GM12878 (cell line): ENCODE data around the gene ARHGEF3. TPM values are rescaled to one million over a fixed set of nuclear protein-coding genes. Genes with fewer than 3 reads are reported as not detected.

Experiments
- ATAC-seq: fragments of 200-7000 bp; cut with Tn5 transposase; 3 replicates; pipeline ENCODE4 v1.9.1; 2020; ENCODE audit warnings: mild to moderate bottlenecking, moderate library complexity
- BruUV-seq: library from RNA; stranded (reverse); fragments of 400-500 nt; replicated peaks from 2 replicates; lab custom pipeline; 2021; lab: Mats Ljungman, UMichigan
- CTCF ChIA-PET: fragments of 300-600 bp; sonication (Branson Sonifier 250); formaldehyde crosslinking; extraction: SDS; loops from one replicate; lab custom pipeline; 2021; ENCODE audit warnings: inconsistent platforms; lab: Yijun Ruan, JAX
- POLR2A ChIA-PET: fragments of 350-600 bp; formaldehyde crosslinking; extraction: SDS; loops from one replicate; lab custom pipeline; 2021; ENCODE audit warnings: inconsistent platforms; lab: Charles Lee
- RAD21 ChIA-PET: fragments of 300-600 bp; sonication (Branson Sonifier 250); formaldehyde crosslinking; loops from one replicate; lab custom pipeline; 2023; ENCODE audit warnings: antibody characterized with exemption; ENCODE audit not compliant: unreplicated experiment; lab: Charles Lee
- SMC1A ChIA-PET: fragments of 300-600 bp; sonication (Branson Sonifier 250); formaldehyde crosslinking; loops from one replicate; lab custom pipeline; 2023; ENCODE audit not compliant: unreplicated experiment, uncharacterized antibody; lab: Charles Lee
- DNase-seq: peaks from one replicate; pipeline ENCODE4 v3.0.0-alpha.2; 2011; ENCODE audit warnings: low read depth, low spot score
- FAIRE-seq: peaks from 3 replicates; lab custom pipeline; 2011; peaks lifted over from hg19 to GRCh38; lab: Jason Lieb, UNC
- H2AFZ ChIP-seq: 2 replicates; pipeline ENCODE4 v1.6.0; 2011; ENCODE audit warnings: low read depth, low read length, control low read depth; ENCODE audit not compliant: control insufficient read depth
- H3K27ac ChIP-seq: 2 replicates; pipeline ENCODE4 v1.5.1; 2011; ENCODE audit warnings: control low read depth; ENCODE audit not compliant: control insufficient read depth, insufficient read depth
- H3K27me3 ChIP-seq, 2 experiments: replicated peaks in 1 of 2; 2 replicates each; pipeline versions ENCODE4 v1.6.0 to v1.6.1; 2011; ENCODE audit warnings: low read length in 1 of 2; ENCODE audit not compliant: control insufficient read depth in 2 of 2, insufficient read depth in 2 of 2
- H3K36me3 ChIP-seq, 2 experiments: 2 replicates each; pipeline ENCODE4 v1.5.1; 2011; ENCODE audit warnings: low read length in 1 of 2; ENCODE audit not compliant: control insufficient read depth in 2 of 2, insufficient read depth in 2 of 2
- H3K4me1 ChIP-seq: 2 replicates; pipeline ENCODE4 v1.6.1; 2011; ENCODE audit warnings: mild to moderate bottlenecking, low read length, moderate library complexity, mixed read lengths; ENCODE audit not compliant: control insufficient read depth, insufficient read depth
- H3K4me2 ChIP-seq: 2 replicates; pipeline ENCODE4 v1.6.0; 2011; ENCODE audit warnings: control low read depth; ENCODE audit not compliant: control insufficient read depth, insufficient read depth
- H3K4me3 ChIP-seq: fragments of 200-600 bp; sonication (generic); 2 replicates; pipeline ENCODE4 v1.5.1; 2016
- H3K79me2 ChIP-seq: 2 replicates; pipeline ENCODE4 v1.6.0; 2011; ENCODE audit warnings: low read length; ENCODE audit not compliant: control insufficient read depth, insufficient read depth
- H3K9ac ChIP-seq: 2 replicates; pipeline ENCODE4 v1.8.0; 2011; ENCODE audit warnings: low read length, control low read depth, mixed read lengths; ENCODE audit not compliant: control insufficient read depth, insufficient read depth
- H3K9me3 ChIP-seq: replicated peaks from 3 replicates; pipeline ENCODE4 v1.5.1; 2011; ENCODE audit warnings: mild to moderate bottlenecking, low read length; ENCODE audit not compliant: control insufficient read depth, insufficient read depth
- H4K20me1 ChIP-seq: 2 replicates; pipeline ENCODE4 v1.6.0; 2011; ENCODE audit not compliant: control insufficient read depth, insufficient read depth
- ATF3 ChIP-seq: IDR thresholded peaks from 2 replicates; pipeline ENCODE4 v1.6.1; 2011; ENCODE audit warnings: low read depth, mild to moderate bottlenecking, low read length, moderate library complexity, borderline replicate concordance; ENCODE audit errors: extremely low read depth
- BRCA1 ChIP-seq: IDR thresholded peaks from 2 replicates; pipeline ENCODE4 v1.6.1; 2011; ENCODE audit warnings: low read depth, low read length, improper control_type of control experiment
- CHD2 ChIP-seq: IDR thresholded peaks from 2 replicates; pipeline ENCODE4 v1.6.1; 2011; ENCODE audit warnings: low read depth, low read length, improper control_type of control experiment, borderline replicate concordance
- E2F4 ChIP-seq: IDR thresholded peaks from 2 replicates; pipeline ENCODE4 v1.6.1; 2012; ENCODE audit warnings: low read depth, low read length, improper control_type of control experiment
- EZH2 ChIP-seq: IDR thresholded peaks from 2 replicates; pipeline ENCODE4 v1.6.1; 2012; ENCODE audit warnings: low read depth, mild to moderate bottlenecking, control low read depth, inconsistent platforms, low read length, borderline replicate concordance; ENCODE audit not compliant: control insufficient read depth
- FOXM1 ChIP-seq: IDR thresholded peaks from 2 replicates; pipeline ENCODE4 v1.6.1; 2012; ENCODE audit warnings: low read depth, mild to moderate bottlenecking, inconsistent platforms, low read length, moderate library complexity
- MYB ChIP-seq: fragments of 150-350 bp; IDR thresholded peaks from 2 replicates; pipeline ENCODE4 v1.6.1; 2014; ENCODE audit warnings: mild to moderate bottlenecking, low read depth, low read length, borderline replicate concordance
- NRF1 ChIP-seq: conservative IDR thresholded peaks from 2 replicates; pipeline ENCODE4 v1.6.1; 2011; ENCODE audit warnings: mild to moderate bottlenecking, low read depth, low read length, improper control_type of control experiment
- PAX5 ChIP-seq: IDR thresholded peaks from 2 replicates; pipeline ENCODE4 v1.6.1; 2011; ENCODE audit warnings: low read depth, low read length, borderline replicate concordance
- SIX5 ChIP-seq: IDR thresholded peaks from 2 replicates; pipeline ENCODE4 v1.6.1; 2011; ENCODE audit warnings: mild to moderate bottlenecking, low read depth, low read length, moderate library complexity; ENCODE audit not compliant: severe bottlenecking
- SMAD1 ChIP-seq: fragments of 450-650 bp; IDR thresholded peaks from 2 replicates; pipeline ENCODE4 v1.6.1; 2018; ENCODE audit warnings: mild to moderate bottlenecking, low read depth; ENCODE audit not compliant: partially characterized antibody
- SPI1 ChIP-seq: IDR thresholded peaks from 2 replicates; pipeline ENCODE4 v1.6.1; 2011; ENCODE audit warnings: low read depth, mild to moderate bottlenecking, low read length, moderate library complexity, borderline replicate concordance; ENCODE audit not compliant: insufficient read depth
- SUPT20H ChIP-seq: IDR thresholded peaks from 2 replicates; pipeline ENCODE4 v1.6.1; 2011; ENCODE audit warnings: low read depth, mild to moderate bottlenecking, low read length, moderate library complexity, borderline replicate concordance; ENCODE audit not compliant: control insufficient read depth
- TBL1XR1 ChIP-seq: IDR thresholded peaks from 2 replicates; pipeline ENCODE4 v1.6.1; 2012; ENCODE audit warnings: low read depth, low read length, improper control_type of control experiment
- USF1 ChIP-seq: IDR thresholded peaks from 2 replicates; pipeline ENCODE4 v1.6.1; 2011; ENCODE audit warnings: borderline replicate concordance, low read depth, mild to moderate bottlenecking, moderate library complexity, mixed read lengths, low read length; ENCODE audit not compliant: insufficient read depth; ENCODE audit errors: extremely low read length
- ZBTB11 ChIP-seq: fragments of 450-650 bp; formaldehyde crosslinking; IDR thresholded peaks from 2 replicates; pipeline ENCODE4 v1.5.0; 2022; ENCODE audit warnings: mild to moderate bottlenecking, missing genetic modification characterization
- WGBS: methylation state at CpG from one replicate; pipeline ENCODE4 v1.1.6; 2016; ENCODE audit warnings: low lambda C conversion rate; ENCODE audit not compliant: insufficient replicate concordance, insufficient coverage; ENCODE audit errors: missing lambda C conversion rate; 5-methylcytosine and 5-hydroxymethylcytosine counted together
- in situ Hi-C: fragments of 300-500 bp; cut with MboI; formaldehyde crosslinking; loops from 9 replicates; pipeline ENCODE4 v1.14.3; 2018; ENCODE audit warnings: mixed read lengths
- intact Hi-C: fragments of 100-400 bp; cut with micrococcal nuclease; formaldehyde crosslinking; loops from one replicate; pipeline ENCODE4 v1.14.2; 2022; ENCODE audit not compliant: unreplicated experiment
- polyA plus RNA-seq, 11 experiments: library from polyadenylated mRNA; depleted of rRNA in 4 of 11; unstranded in 6 of 11; stranded (reverse) in 5 of 11; fragments of >200 nt; fragmentation: Nextera tagmentation in 4 of 11; fragmentation: Illumina TruSeq in 1 of 11; extraction: Ambion mirVana in 4 of 11; extraction: Trizol in 1 of 11; gene quantifications; 1 replicate in 1 of 11; 2 replicates in 10 of 11; pipeline versions ENCODE4 v1.2.1 to v1.2.3, GENCODE V29; 2011 to 2016; ENCODE audit warnings: inconsistent platforms in 2 of 11, missing spikeins in 2 of 11, low read depth in 1 of 11
- total RNA-seq, 4 experiments: library from RNA; depleted of rRNA in 3 of 4; stranded (reverse); fragments of >200 nt in 3 of 4; fragmentation: Illumina TruSeq in 1 of 4; extraction: Trizol in 1 of 4; gene quantifications; 2 replicates each; pipeline versions ENCODE4 v1.2.1 to v1.2.3, GENCODE V29; 2013 to 2021

The ARHGEF3 gene
- total and polyA plus RNA-seq, 10 of the 15 experiments (the other 5 are each of a cell fraction or from before 2014, with no cell fraction given) = 21.8 to 78.7 (median 56.2) TPM

GRCh38 chr3:56683122-56683817 lies 118.5 kb downstream of the ARHGEF3 start, which contains the start of gene TASOR:
Gene TASOR (minus strand): TSS chr3:56683265. CDS start chr3:56683006, 259 bp downstream.
- peak within 1 kb of the TSS; percentile 99 for H3K9ac ChIP-seq
- peaks cover 9% of the 10 kb centered on the region for H3K4me1 ChIP-seq
- FAIRE-seq (no peak), DNase-seq (no peak), ATAC-seq (peak; percentile 92)
- H4K20me1 ChIP-seq = no peaks in the 10 kb centered on the region
- no peaks in the 10 kb centered on the region for H3K27me3 ChIP-seq
- peak within 1 kb of the TSS; percentile 78 for H2AFZ ChIP-seq
- intact Hi-C loops = loop anchor here (2.0 kb wide), 1 partner anchor 126 kb away; the partner anchor contains the start of gene CCDC66
- peaks cover 46% of the 10 kb centered on the region for H3K79me2 ChIP-seq
- in situ Hi-C loops = no loop called here
- SMC1A ChIA-PET = interaction anchor here (1.0 to 1.6 kb wide), 3 partner anchors 11 to 117 kb away, joined by 3 to 6 read pairs (median 3); no protein-coding TSS in a partner anchor
- CTCF ChIA-PET = interaction anchor here (1.7 to 2.1 kb wide), 2 partner anchors 21 to 116 kb away, joined by 5 to 15 read pairs; no protein-coding TSS in a partner anchor
- RAD21 ChIA-PET = interaction anchor here (1.2 to 1.7 kb wide), 6 partner anchors 10 to 305 kb away, joined by 3 to 20 read pairs (median 6); partner anchors contain the start of gene ARHGEF3
- peaks cover 0 to 3% of the 10 kb centered on the region in 2 experiments; a peak in 1 of 4 replicates for H3K36me3 ChIP-seq
- peaks cover 2% of the 10 kb centered on the region; the same call in 1 of the 3 replicates for H3K9me3 ChIP-seq
- H3K27ac ChIP-seq = peak within 1 kb of the TSS; percentile 98
- BruUV-seq = no TSS peak
- peak within 1 kb of the TSS; percentile 94 for H3K4me3 ChIP-seq
- WGBS = 25% methylated on average over 61 of the region's 68 CpGs
- H3K4me2 ChIP-seq = peak within 1 kb of the TSS; percentile 76
- POLR2A ChIA-PET = interaction anchor here (0.5 to 1.7 kb wide), 13 partner anchors 10 to 388 kb away, joined by 3 to 15 read pairs (median 4); no protein-coding TSS in a partner anchor
- no peak for TF ChIP-seq ATF3
- no peak for TF ChIP-seq SPI1
- TF ChIP-seq E2F4 = peak; percentile 33; the same call in 1 of the 2 replicates
- no peak for TF ChIP-seq PAX5
- TF ChIP-seq CHD2 = no peak
- no peak for TF ChIP-seq MYB
- no peak for TF ChIP-seq ZBTB11 (CRISPR knock-in tag)
- TF ChIP-seq BRCA1 = no peak
- no peak for TF ChIP-seq SUPT20H
- TF ChIP-seq SMAD1 = no peak
- no peak for TF ChIP-seq TBL1XR1
- TF ChIP-seq EZH2 = no peak
- peak; percentile 41 for TF ChIP-seq NRF1
- no peak for TF ChIP-seq FOXM1
- TF ChIP-seq SIX5 = no peak
- TF ChIP-seq USF1 = no peak
